ENCODE measurements around the gene RAB11FIP3. TPM values are rescaled to one million over a fixed set of nuclear protein-coding genes. Genes with fewer than 3 reads are reported as not detected.

Gene RAB11FIP3
- total and polyA plus RNA-seq, 11 donors = 19.3 to 39.9 (median 31.9) TPM

DNA sequence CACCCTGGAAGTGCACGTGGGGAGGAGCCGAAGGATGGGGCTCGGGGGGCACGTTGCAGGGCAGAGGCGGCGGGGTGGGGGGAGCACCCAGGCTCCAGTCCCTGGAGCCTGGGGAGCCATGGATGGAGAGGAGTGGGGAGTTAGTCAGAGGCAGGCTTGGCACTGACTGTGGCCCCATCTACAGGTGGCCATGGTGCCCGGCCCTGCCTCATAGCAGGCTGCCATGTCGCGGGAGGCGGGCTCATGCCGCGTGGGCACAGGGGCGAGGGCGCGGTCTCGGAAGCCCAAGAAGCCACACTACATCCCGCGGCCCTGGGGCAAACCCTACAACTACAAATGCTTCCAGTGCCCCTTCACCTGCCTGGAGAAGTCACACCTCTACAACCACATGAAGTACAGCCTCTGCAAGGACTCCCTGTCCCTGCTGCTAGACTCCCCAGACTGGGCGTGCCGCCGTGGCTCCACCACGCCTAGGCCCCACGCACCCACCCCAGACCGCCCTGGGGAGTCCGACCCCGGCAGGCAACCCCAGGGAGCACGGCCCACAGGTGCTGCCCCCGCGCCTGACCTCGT, 137.7 kb downstream of the RAB11FIP3 start:
- Histone ChIP-seq H3K27ac (no peak overlapping the region), H3K4me1 (peaks cover 0 to 49% (median 23%) of the 10 kb centered on the region in 12 donors), H3K27me3 (peaks cover 21 to 61% (median 27%) of the 10 kb centered on the region in 9 donors), H3K36me3 (no peaks in the 10 kb centered on the region), H3K4me3 (no peak overlapping the region), H3K9me3 (no peaks in the 10 kb centered on the region)
- no peak for TF ChIP-seq POLR2A (IDR thresholded peaks at IDR 0.05)
- TF ChIP-seq, protein P1, sequence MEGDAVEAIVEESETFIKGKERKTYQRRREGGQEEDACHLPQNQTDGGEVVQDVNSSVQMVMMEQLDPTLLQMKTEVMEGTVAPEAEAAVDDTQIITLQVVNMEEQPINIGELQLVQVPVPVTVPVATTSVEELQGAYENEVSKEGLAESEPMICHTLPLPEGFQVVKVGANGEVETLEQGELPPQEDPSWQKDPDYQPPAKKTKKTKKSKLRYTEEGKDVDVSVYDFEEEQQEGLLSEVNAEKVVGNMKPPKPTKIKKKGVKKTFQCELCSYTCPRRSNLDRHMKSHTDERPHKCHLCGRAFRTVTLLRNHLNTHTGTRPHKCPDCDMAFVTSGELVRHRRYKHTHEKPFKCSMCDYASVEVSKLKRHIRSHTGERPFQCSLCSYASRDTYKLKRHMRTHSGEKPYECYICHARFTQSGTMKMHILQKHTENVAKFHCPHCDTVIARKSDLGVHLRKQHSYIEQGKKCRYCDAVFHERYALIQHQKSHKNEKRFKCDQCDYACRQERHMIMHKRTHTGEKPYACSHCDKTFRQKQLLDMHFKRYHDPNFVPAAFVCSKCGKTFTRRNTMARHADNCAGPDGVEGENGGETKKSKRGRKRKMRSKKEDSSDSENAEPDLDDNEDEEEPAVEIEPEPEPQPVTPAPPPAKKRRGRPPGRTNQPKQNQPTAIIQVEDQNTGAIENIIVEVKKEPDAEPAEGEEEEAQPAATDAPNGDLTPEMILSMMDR (IDR thresholded peaks at IDR 0.05) = no peak
- intact Hi-C loops (cut with DNase I) = no loop called here
- ATAC-seq = no peak
- WGBS, 4 donors = 85 to 91% (median 88%) methylated on average over 15 to 30 of the region's 30 CpGs
- DNase-seq = no peak

DNA sequence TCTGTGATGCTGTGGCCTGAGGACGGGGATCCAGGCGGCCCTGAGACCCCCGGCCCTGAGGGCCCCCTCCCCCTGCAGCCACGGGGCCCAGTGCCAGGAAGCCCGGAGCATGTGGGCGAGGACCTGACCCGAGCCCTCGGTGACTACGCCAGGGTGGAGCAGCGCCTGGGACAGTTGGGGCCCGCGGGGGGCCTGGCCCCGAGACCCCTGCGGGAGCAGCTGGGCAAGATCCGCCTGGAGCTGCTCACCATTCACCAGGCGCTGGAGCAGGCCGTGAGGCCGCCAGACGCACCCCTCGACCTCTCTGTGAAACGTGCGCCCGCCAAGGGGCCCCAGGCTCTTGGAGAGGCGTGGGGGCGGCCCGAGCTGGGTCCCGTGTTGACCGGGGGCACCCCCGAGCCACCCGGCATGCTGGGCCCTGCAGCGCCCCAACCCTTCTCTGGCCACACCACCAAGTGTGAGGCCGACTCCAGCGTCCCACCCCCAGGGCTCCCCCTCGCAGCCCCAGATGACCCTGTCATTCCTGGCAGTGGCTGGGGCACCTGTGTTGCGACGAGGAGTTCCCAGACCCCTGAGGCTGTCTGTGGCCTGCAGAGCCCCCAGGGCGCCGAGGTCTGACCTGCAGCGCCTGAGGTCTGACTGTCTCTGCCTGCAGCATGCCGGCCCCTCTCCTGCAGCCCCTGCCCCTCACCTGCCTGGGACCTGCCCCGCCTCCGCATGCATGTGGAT, 139.4 kb downstream of the RAB11FIP3 start:
- Histone ChIP-seq H3K4me3 (no peak overlapping the region), H3K27me3 (peaks cover 15 to 44% (median 18%) of the 10 kb centered on the region in 9 donors), H3K4me1 (peaks cover 0 to 50% (median 34%) of the 10 kb centered on the region in 12 donors), H3K9me3 (no peaks in the 10 kb centered on the region), H3K36me3 (no peaks in the 10 kb centered on the region), H3K27ac (no peak overlapping the region)
- ATAC-seq (no peak), DNase-seq (no peak)
- intact Hi-C loops (cut with DNase I) = no loop called here
- TF ChIP-seq, protein P1 (IDR thresholded peaks at IDR 0.05) = no peak
- no peak for TF ChIP-seq POLR2A (IDR thresholded peaks at IDR 0.05)
- 84 to 91% (median 88%) methylated on average over 14 to 42 of the region's 42 CpGs for WGBS, 4 donors

DNA sequence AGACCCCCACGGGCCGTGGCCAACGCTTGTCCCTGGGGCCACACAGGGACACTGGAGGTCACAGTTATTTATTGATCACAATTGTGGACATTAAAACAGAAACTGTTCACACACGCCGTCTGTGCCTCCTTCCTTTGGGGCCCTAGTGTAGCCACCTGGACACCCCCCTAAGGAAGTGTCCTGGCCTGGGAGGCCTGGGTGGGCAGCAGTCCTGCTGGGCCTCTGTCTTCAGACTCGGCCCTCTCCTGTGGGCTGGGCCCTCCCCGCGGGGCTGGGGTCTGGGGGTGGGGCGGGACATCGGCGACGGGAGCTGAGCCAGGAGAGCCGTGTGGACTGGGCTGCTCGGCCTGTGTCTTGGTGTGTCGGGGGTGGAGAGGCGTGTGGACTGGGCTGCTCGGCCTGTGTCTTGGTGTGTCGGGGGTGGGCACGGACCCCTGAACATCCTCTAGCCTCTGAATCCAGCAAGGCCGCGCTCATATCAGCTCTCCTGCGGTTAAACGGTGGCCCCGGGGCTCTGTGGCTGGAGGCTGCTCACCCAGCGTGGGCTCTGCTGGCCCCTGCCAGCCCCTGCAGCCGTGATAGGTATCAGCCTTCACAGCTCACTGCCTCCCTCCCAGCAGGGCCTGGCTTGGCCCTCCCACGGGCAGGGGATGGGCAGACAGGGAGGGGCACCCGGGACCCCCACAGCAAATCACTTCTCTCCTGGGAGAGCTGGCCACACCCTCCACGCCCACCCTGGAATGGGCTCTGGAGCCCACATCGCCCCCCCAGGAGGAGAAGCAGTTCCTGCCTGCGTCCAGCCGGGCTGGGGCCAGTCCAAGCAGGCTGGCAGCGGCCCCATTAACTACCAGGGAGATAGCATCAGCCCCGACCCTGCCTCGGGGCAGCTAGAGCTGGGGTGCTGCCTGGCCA, 140.2 kb downstream of the RAB11FIP3 start:
- H3K9me3 ChIP-seq = no peaks in the 10 kb centered on the region
- no peaks in the 10 kb centered on the region for H3K36me3 ChIP-seq
- DNase-seq (no peak), ATAC-seq (no peak)
- H3K27me3 ChIP-seq = peaks cover 12 to 37% (median 14%) of the 10 kb centered on the region in 9 donors
- peak overlapping the region in 1 of 12 donors; percentile 58 for H3K4me3 ChIP-seq
- intact Hi-C loops (cut with DNase I) = no loop called here
- 55 to 58% (median 56%) methylated on average over 17 to 35 of the region's 35 CpGs for WGBS, 4 donors
- TF ChIP-seq POLR2A (IDR thresholded peaks at IDR 0.05) = no peak
- TF ChIP-seq, protein P1 (IDR thresholded peaks at IDR 0.05) = no peak
- peaks cover 0 to 46% (median 37%) of the 10 kb centered on the region in 12 donors for H3K4me1 ChIP-seq
- peak overlapping the region in 2 of 12 donors; percentile 67 to 75 for H3K27ac ChIP-seq

Measured in heart left ventricle (tissue), 16 donors.